Bone marrow (tissue), 2 donors: Measurements from ENCODE around the gene HDGFL3.

Experiments
- DNase-seq, 2 donors: peaks; one replicate each; lab custom pipeline; 2025; lab: John Stamatoyannopoulos, UW

HDGFL3 gene

GRCh38 chr15:83123529-83123928 lies 84.1 kb downstream of the HDGFL3 start:
- DNase-seq: no peak

GRCh38 chr15:83119968-83120581 lies 87.5 kb downstream of the HDGFL3 start:
- no peak for DNase-seq

GRCh38 chr15:83118968-83119367 lies 88.7 kb downstream of the HDGFL3 start:
- no peak for DNase-seq

- DNase-seq: no peak
These were observed 89.3 kb downstream of the HDGFL3 start for GRCh38 chr15:83118291-83118827.

- DNase-seq: no peak
These were observed 91.6 kb downstream of the HDGFL3 start for GRCh38 chr15:83115831-83116565.

GRCh38 chr15:83115410-83115809 lies 92.2 kb downstream of the HDGFL3 start:
- no peak for DNase-seq

GRCh38 chr15:83114856-83115255 lies 92.8 kb downstream of the HDGFL3 start:
- no peak for DNase-seq

- DNase-seq: no peak
These were observed 93.5 kb downstream of the HDGFL3 start for GRCh38 chr15:83113881-83114674.

GRCh38 chr15:83112956-83113299 lies 94.7 kb downstream of the HDGFL3 start:
- no peak for DNase-seq

GRCh38 chr15:83112233-83112955 lies 95.2 kb downstream of the HDGFL3 start:
- no peak for DNase-seq

- DNase-seq: no peak
These were observed 96.5 kb downstream of the HDGFL3 start for GRCh38 chr15:83111149-83111548.

GRCh38 chr15:83110381-83110780 lies 97.2 kb downstream of the HDGFL3 start:
- DNase-seq: no peak

GRCh38 chr15:83109532-83109931 lies 98.1 kb downstream of the HDGFL3 start:
- no peak for DNase-seq

GRCh38 chr15:83108266-83109219 lies 99.1 kb downstream of the HDGFL3 start:
- DNase-seq: peak; percentile 49 to 88

GRCh38 chr15:83107841-83108181 lies 99.8 kb downstream of the HDGFL3 start:
- no peak for DNase-seq

GRCh38 chr15:83106994-83107840 lies 100.4 kb downstream of the HDGFL3 start, which contains the start of gene TM6SF1:
Gene TM6SF1 (plus strand): TSS chr15:83107645. CDS start chr15:83107681, 36 bp downstream.
- DNase-seq: peak in 1 of 2 donors; percentile 14

- no peak for DNase-seq
These were observed 102.2 kb downstream of the HDGFL3 start for GRCh38 chr15:83105440-83105839.

- DNase-seq: no peak
These were observed 103.5 kb downstream of the HDGFL3 start for GRCh38 chr15:83104141-83104540.

GRCh38 chr15:83102346-83102745 lies 105.3 kb downstream of the HDGFL3 start:
- no peak for DNase-seq

GRCh38 chr15:83100097-83100646 lies 107.5 kb downstream of the HDGFL3 start:
- no peak for DNase-seq
